Small intestine (tissue), 7 donors: ENCODE measurements around the gene ISM1. TPM values are rescaled to one million over a fixed set of nuclear protein-coding genes. Genes with fewer than 3 reads are reported as not detected.
"Not testable (repeated sequence)": the region's sequence is repeated elsewhere in the genome, so short reads cannot be mapped to it uniquely, and the experiment has no call there.

Source experiments
- DNase-seq, 2 donors: peaks; one replicate each; pipeline versions ENCODE4 v3.0.0 to v3.0.0-alpha.2; 2013
- FAIRE-seq: peaks from 2 replicates; lab custom pipeline; 2012; peaks lifted over from hg19 to GRCh38; lab: Jason Lieb, UNC
- H3K27ac ChIP-seq, 3 donors: one replicate each; pipeline ENCODE4 v1.5.1; 2013; ENCODE audit warnings: low read length in 2 of 3, mild to moderate bottlenecking in 2 of 3, control low read depth in 1 of 3, inconsistent platforms in 1 of 3, low read depth in 1 of 3, moderate library complexity in 1 of 3
- H3K27me3 ChIP-seq, 3 donors: one replicate each; pipeline ENCODE4 v1.6.1; 2013; ENCODE audit warnings: low read length in 3 of 3, inconsistent platforms in 1 of 3; ENCODE audit not compliant: control insufficient read depth in 3 of 3, insufficient read depth in 3 of 3
- H3K36me3 ChIP-seq, 3 donors: one replicate each; pipeline ENCODE4 v1.6.1; 2013; ENCODE audit warnings: low read length in 3 of 3, inconsistent platforms in 1 of 3, low read depth in 1 of 3, mild to moderate bottlenecking in 1 of 3, moderate library complexity in 1 of 3; ENCODE audit not compliant: control insufficient read depth in 3 of 3, insufficient read depth in 2 of 3
- H3K4me1 ChIP-seq, 3 donors: one replicate each; pipeline ENCODE4 v1.6.1; 2013; ENCODE audit warnings: low read length in 2 of 3, inconsistent platforms in 1 of 3, low read depth in 1 of 3, mild to moderate bottlenecking in 1 of 3, moderate library complexity in 1 of 3; ENCODE audit not compliant: control insufficient read depth in 3 of 3, insufficient read depth in 2 of 3
- H3K4me3 ChIP-seq, 3 donors: one replicate each; pipeline ENCODE4 v1.5.1; 2013; ENCODE audit warnings: low read length in 3 of 3, control low read depth in 1 of 3, inconsistent platforms in 1 of 3, low read depth in 1 of 3, mild to moderate bottlenecking in 1 of 3, moderate library complexity in 1 of 3
- H3K9me3 ChIP-seq, 2 donors: one replicate each; pipeline ENCODE4 v1.6.1; 2013; ENCODE audit warnings: low read depth in 1 of 2, low read length in 1 of 2; ENCODE audit not compliant: control insufficient read depth in 2 of 2, insufficient read depth in 1 of 2
- WGBS, 3 donors: extraction: QIAGEN DNeasy Blood & Tissue Kit; methylation state at CpG; one replicate each; pipeline ENCODE4 v1.1.7; 2013; 5-methylcytosine and 5-hydroxymethylcytosine counted together
- polyA plus RNA-seq, 4 donors: library from polyadenylated mRNA; stranded (reverse) in 3 of 4; unstranded in 1 of 4; fragments of 200-250 nt in 3 of 4; fragments of 120-200 nt in 1 of 4; gene quantifications; one replicate each; pipeline versions ENCODE4 v1.2.1 to v1.2.3, GENCODE V29; 2013
- donor health status: healthy with polysubstance abuse.
- donor health status: control.
- donor health status: control.
- donor health status: Bipolar disorder and iron deficiency.
- donor health status: healthy.

The ISM1 gene
- polyA plus RNA-seq, 4 donors: 0.45 to 0.62 TPM; not detected in 2

- 43 to 59% (median 52%) methylated on average over 1 of the region's 1 CpG for WGBS, 3 donors
- H3K27me3 ChIP-seq: peaks cover 0 to 19% (median 2%) of the 10 kb centered on the region in 3 donors
- peaks cover 0 to 7% (median 0%) of the 10 kb centered on the region in 3 donors for H3K4me1 ChIP-seq
- FAIRE-seq (no peak), DNase-seq (no peak)
- H3K27ac ChIP-seq: no peak overlapping the region
- no peak overlapping the region for H3K4me3 ChIP-seq
- no peaks in the 10 kb centered on the region for H3K9me3 ChIP-seq
- H3K36me3 ChIP-seq: no peaks in the 10 kb centered on the region
These were observed 5.3 kb downstream of the ISM1 start for GRCh38 chr20:13226367-13226766.

DNA sequence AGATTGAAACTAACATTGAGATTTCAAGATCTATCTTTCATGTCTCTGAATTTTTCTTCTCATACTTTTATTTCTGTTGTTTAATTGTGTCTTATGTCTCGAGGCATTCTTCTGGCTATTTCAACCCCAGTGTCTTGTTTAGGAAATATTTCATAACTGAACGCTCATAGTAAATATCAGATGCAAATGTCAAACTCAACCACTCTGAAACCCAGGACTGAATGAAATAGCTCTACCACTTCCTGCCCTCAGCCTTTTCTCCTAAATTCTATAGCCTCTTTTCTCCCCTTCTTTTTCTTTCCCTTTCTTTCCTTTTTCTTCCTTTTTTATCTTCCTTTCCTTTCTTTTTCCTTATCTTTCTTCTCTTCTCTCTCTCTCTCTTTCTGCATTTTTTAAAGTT lies 7.7 kb downstream of the ISM1 start:
- DNase-seq: no peak
- Histone ChIP-seq H3K36me3 (no peaks in the 10 kb centered on the region), H3K4me3 (no peak overlapping the region), H3K27me3 (peaks cover 0 to 3% (median 0%) of the 10 kb centered on the region in 3 donors), H3K9me3 (no peaks in the 10 kb centered on the region), H3K4me1 (no peaks in the 10 kb centered on the region), H3K27ac (no peak overlapping the region)
- no peak for FAIRE-seq
- 65 to 74% (median 70%) methylated on average over 2 of the region's 2 CpGs for WGBS, 3 donors

DNA sequence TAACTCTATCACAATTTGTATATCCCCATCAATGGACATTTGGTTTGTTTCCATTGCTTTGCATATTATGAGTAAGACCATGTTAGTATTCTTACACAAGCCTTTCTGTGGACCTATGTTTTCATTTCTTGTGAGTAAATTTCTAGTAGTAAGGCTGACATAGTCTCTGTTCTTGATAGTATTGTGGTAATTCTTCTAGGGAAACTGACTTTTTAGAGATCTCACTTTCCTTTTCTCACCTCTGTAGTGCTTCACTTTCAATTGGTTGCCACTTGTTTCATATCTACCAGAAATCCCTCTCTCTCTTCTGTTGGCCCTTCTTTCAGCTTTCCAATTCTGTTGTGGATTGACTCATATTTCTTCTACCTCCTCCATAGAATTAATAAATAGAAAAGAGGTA lies 8.5 kb downstream of the ISM1 start:
- FAIRE-seq: no peak
- no peaks in the 10 kb centered on the region for H3K36me3 ChIP-seq
- no peak overlapping the region for H3K27ac ChIP-seq
- no peak for DNase-seq
- H3K9me3 ChIP-seq: no peaks in the 10 kb centered on the region
- peaks cover 0 to 2% (median 0%) of the 10 kb centered on the region in 3 donors for H3K27me3 ChIP-seq
- H3K4me3 ChIP-seq: no peak overlapping the region
- H3K4me1 ChIP-seq: no peaks in the 10 kb centered on the region

GRCh38 chr20:13231031-13231752 lies 10.1 kb downstream of the ISM1 start:
- no peak for FAIRE-seq

GRCh38 chr20:13232999-13233398 lies 11.9 kb downstream of the ISM1 start:
- H3K36me3 ChIP-seq: no peaks in the 10 kb centered on the region
- H3K27ac ChIP-seq: no peak overlapping the region
- H3K27me3 ChIP-seq: peaks cover 0 to 2% (median 0%) of the 10 kb centered on the region in 3 donors
- DNase-seq: no peak
- no peak overlapping the region for H3K4me3 ChIP-seq
- WGBS, 3 donors: 82 to 93% (median 84%) methylated on average over 10 of the region's 10 CpGs
- FAIRE-seq: no peak
- H3K4me1 ChIP-seq: no peaks in the 10 kb centered on the region
- no peaks in the 10 kb centered on the region for H3K9me3 ChIP-seq

More at GRCh38 chr20:13231031-13231752, 10.1 kb downstream of the ISM1 start:
- Histone ChIP-seq H3K9me3 (no peaks in the 10 kb centered on the region), H3K4me1 (no peaks in the 10 kb centered on the region), H3K27me3 (peaks cover 0 to 2% (median 0%) of the 10 kb centered on the region in 3 donors), H3K4me3 (no peak overlapping the region), H3K36me3 (no peaks in the 10 kb centered on the region), H3K27ac (peak overlapping the region in 1 of 3 donors; percentile 19)
- WGBS, 3 donors: 58 to 73% (median 61%) methylated on average over 7 of the region's 7 CpGs
- peak in 1 of 2 donors; percentile 17 for DNase-seq

- no peaks in the 10 kb centered on the region for H3K36me3 ChIP-seq
- H3K4me1 ChIP-seq: no peaks in the 10 kb centered on the region
- H3K27me3 ChIP-seq: peaks cover 0 to 2% (median 0%) of the 10 kb centered on the region in 3 donors
- no peak overlapping the region for H3K4me3 ChIP-seq
- DNase-seq (no peak), FAIRE-seq (no peak)
- no peaks in the 10 kb centered on the region for H3K9me3 ChIP-seq
- WGBS, 3 donors: 16 to 61% (median 17%) methylated on average over 1 of the region's 1 CpG
- no peak overlapping the region for H3K27ac ChIP-seq
These were observed 13.9 kb downstream of the ISM1 start for GRCh38 chr20:13234961-13235360.

- not testable (repeated sequence) for DNase-seq, FAIRE-seq
- WGBS, 3 donors: 88 to 94% (median 89%) methylated on average over 2 of the region's 2 CpGs
These were observed 15.3 kb downstream of the ISM1 start for GRCh38 chr20:13236360-13236759.

DNA sequence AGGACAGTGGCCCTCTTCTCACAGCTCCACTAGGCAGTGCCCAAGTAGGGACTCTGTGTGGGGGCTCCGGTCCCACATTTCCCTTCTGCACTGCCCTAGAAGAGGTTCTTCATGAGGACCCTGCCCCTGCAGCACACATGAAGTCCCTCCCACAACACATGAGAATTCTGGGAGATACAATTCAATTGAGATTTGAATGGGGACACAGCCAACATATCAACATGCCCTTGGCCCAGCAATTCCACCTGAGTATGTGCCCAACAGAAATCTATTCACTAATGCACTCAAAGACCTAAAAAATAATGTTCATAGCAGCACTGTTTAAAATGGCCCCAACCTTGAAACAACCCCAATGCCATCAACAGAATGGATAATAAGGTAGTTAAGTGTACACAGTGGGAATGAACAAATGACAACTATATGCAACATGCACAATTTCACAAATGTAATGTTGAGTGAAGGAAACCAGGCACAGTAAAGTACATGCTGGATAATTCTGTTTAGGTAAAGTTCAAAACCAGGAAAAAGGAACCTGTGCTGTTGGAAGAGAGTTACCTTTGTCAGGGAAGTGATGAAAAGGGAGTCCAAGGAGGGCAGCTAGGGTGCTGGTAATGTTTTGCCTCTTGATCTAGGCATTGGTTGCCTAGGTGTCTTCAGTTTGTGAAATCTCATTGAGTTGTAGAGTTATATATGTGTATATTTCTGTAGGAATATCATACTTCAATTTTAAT lies 16.1 kb downstream of the ISM1 start:
- no peak for DNase-seq
- FAIRE-seq: no peak
- 90 to 93% (median 92%) methylated on average over 1 of the region's 1 CpG for WGBS, 3 donors
- H3K9me3 ChIP-seq: no peaks in the 10 kb centered on the region
- peaks cover 0 to 2% (median 0%) of the 10 kb centered on the region in 3 donors for H3K27me3 ChIP-seq
- H3K27ac ChIP-seq: no peak overlapping the region
- no peaks in the 10 kb centered on the region for H3K4me1 ChIP-seq
- no peaks in the 10 kb centered on the region for H3K36me3 ChIP-seq
- H3K4me3 ChIP-seq: no peak overlapping the region

More at GRCh38 chr20:13236360-13236759, 15.3 kb downstream of the ISM1 start:
- not testable (repeated sequence) for H3K4me3 ChIP-seq, H3K36me3 ChIP-seq, H3K4me1 ChIP-seq, H3K27ac ChIP-seq, H3K9me3 ChIP-seq, H3K27me3 ChIP-seq
